Keratinocyte (primary cell): ENCODE results near the gene FCGR3B. TPM values are rescaled to one million over a fixed set of nuclear protein-coding genes. Genes with fewer than 3 reads are reported as not detected.

Experiments used
- DNase-seq: peaks from one replicate; pipeline ENCODE4 v3.0.0-alpha.2; 2011; ENCODE audit warnings: low read depth, missing footprints, low spot score
- FAIRE-seq: peaks from 2 replicates; lab custom pipeline; 2011; peaks lifted over from hg19 to GRCh38; lab: Jason Lieb, UNC
- H2AFZ ChIP-seq: 2 replicates; pipeline ENCODE4 v1.6.0; 2012; ENCODE audit warnings: low read length, control low read depth, inconsistent platforms; ENCODE audit not compliant: control insufficient read depth
- H3K27ac ChIP-seq: 2 replicates; pipeline ENCODE4 v1.5.1; 2011; ENCODE audit warnings: low read length; ENCODE audit not compliant: control insufficient read depth, insufficient read depth
- H3K27me3 ChIP-seq: 3 replicates; pipeline ENCODE4 v1.6.0; 2011; ENCODE audit warnings: low read length; ENCODE audit not compliant: control insufficient read depth, insufficient read depth; ENCODE audit errors: extremely low read depth
- H3K36me3 ChIP-seq, 2 experiments: 2 replicates in 1 of 2; 3 replicates in 1 of 2; pipeline ENCODE4 v1.5.1; 2011; ENCODE audit warnings: low read length in 2 of 2, mild to moderate bottlenecking in 1 of 2; ENCODE audit not compliant: control insufficient read depth in 2 of 2, insufficient read depth in 2 of 2; ENCODE audit errors: extremely low read depth in 1 of 2
- H3K4me1 ChIP-seq: 3 replicates; pipeline ENCODE4 v1.5.1; 2011; ENCODE audit warnings: low read length; ENCODE audit not compliant: control insufficient read depth, insufficient read depth; ENCODE audit errors: extremely low read depth
- H3K4me2 ChIP-seq: 3 replicates; pipeline ENCODE4 v1.6.0; 2011; ENCODE audit warnings: low read depth, low read length; ENCODE audit not compliant: control insufficient read depth, insufficient read depth; ENCODE audit errors: extremely low read depth
- H3K4me3 ChIP-seq, 3 experiments: fragments of 200-600 bp in 1 of 3; sonication (generic) in 1 of 3; 2 replicates in 2 of 3; 3 replicates in 1 of 3; pipeline ENCODE4 v1.5.1; 2011 to 2016; ENCODE audit warnings: low read length in 3 of 3, mild to moderate bottlenecking in 3 of 3, control low read depth in 2 of 3, inconsistent platforms in 1 of 3, low read depth in 1 of 3, mixed read lengths in 1 of 3, mixed run types in 1 of 3, moderate library complexity in 1 of 3; ENCODE audit not compliant: control insufficient read depth in 2 of 3, insufficient read depth in 2 of 3; ENCODE audit errors: extremely low read depth in 1 of 3
- H3K79me2 ChIP-seq: 2 replicates; pipeline ENCODE4 v1.6.0; 2012; ENCODE audit warnings: low read length; ENCODE audit not compliant: control insufficient read depth, insufficient read depth
- H3K9ac ChIP-seq: 3 replicates; pipeline ENCODE4 v1.6.0; 2011; ENCODE audit warnings: low read length; ENCODE audit not compliant: control insufficient read depth, insufficient read depth; ENCODE audit errors: extremely low read depth
- H3K9me1 ChIP-seq: 3 replicates; pipeline ENCODE4 v1.6.0; 2011; ENCODE audit warnings: low read length; ENCODE audit not compliant: control insufficient read depth, insufficient read depth; ENCODE audit errors: extremely low read depth
- H3K9me3 ChIP-seq: 2 replicates; pipeline ENCODE4 v1.5.1; 2012; ENCODE audit warnings: low read depth, low read length; ENCODE audit not compliant: control insufficient read depth
- H4K20me1 ChIP-seq: 3 replicates; pipeline ENCODE4 v1.6.0; 2011; ENCODE audit warnings: low read length; ENCODE audit not compliant: control insufficient read depth, insufficient read depth; ENCODE audit errors: extremely low read depth
- CTCF ChIP-seq, 3 experiments: IDR thresholded peaks in 1 of 3; conservative IDR thresholded peaks in 1 of 3; optimal IDR thresholded peaks in 1 of 3; 2 replicates in 2 of 3; 3 replicates in 1 of 3; pipeline versions ENCODE3 to v1.5.1; 2011; ENCODE audit warnings: low read length in 3 of 3, mild to moderate bottlenecking in 3 of 3, moderate library complexity in 2 of 3, control low read depth in 1 of 3, inconsistent platforms in 1 of 3; ENCODE audit not compliant: insufficient read depth in 2 of 3; ENCODE audit errors: extremely low read depth in 1 of 3
- EZH2 ChIP-seq: IDR thresholded peaks from one replicate; pipeline ENCODE4 v1.6.1; 2012; ENCODE audit warnings: inconsistent platforms, mild to moderate bottlenecking, low read length, moderate library complexity
- dilution Hi-C: fragments of 300-500 bp; cut with MboI; formaldehyde crosslinking; loops from one replicate; pipeline ENCODE4 v1.7.0; 2020; ENCODE audit warnings: low sequenced_read_pairs; ENCODE audit not compliant: extremely low pct_ligation_motif_present
- polyA minus RNA-seq, 3 experiments: library from RNA; depleted of rRNA, polyadenylated mRNA; stranded (reverse); fragments of >200 nt; gene quantifications; 1 replicate in 1 of 3; 2 replicates in 1 of 3; 3 replicates in 1 of 3; pipeline ENCODE4 v1.2.3, GENCODE V29; 2011
- polyA plus RNA-seq, 5 experiments: library from polyadenylated mRNA; depleted of rRNA in 3 of 5; stranded (reverse) in 3 of 5; stranded (forward) in 1 of 5; unstranded in 1 of 5; fragments of >200 nt; gene quantifications; 1 replicate in 1 of 5; 2 replicates in 3 of 5; 3 replicates in 1 of 5; pipeline versions ENCODE4 v1.2.1 to v1.2.3, GENCODE V29; 2011 to 2012; ENCODE audit warnings: missing spikeins in 2 of 5, low read depth in 1 of 5, low replicate concordance in 1 of 5

The FCGR3B gene
- not detected in 3 replicates for polyA plus RNA-seq
- not detected for polyA plus RNA-seq (2011; ENCODE audit: low read depth)
- not detected in 2 replicates for polyA plus RNA-seq (2011; cell fraction: cytosol; rRNA removed)
- polyA plus RNA-seq (2011; cell fraction: nucleus; rRNA removed): not detected in 2 replicates
- not detected in 2 replicates for polyA plus RNA-seq (2012; ENCODE audit: low replicate concordance)
- polyA minus RNA-seq: not detected in 3 replicates
- polyA minus RNA-seq (2011; cell fraction: cytosol; rRNA and poly(A)+ RNA removed): not detected
- not detected in 2 replicates for polyA minus RNA-seq (2011; cell fraction: nucleus; rRNA and poly(A)+ RNA removed)

DNA sequence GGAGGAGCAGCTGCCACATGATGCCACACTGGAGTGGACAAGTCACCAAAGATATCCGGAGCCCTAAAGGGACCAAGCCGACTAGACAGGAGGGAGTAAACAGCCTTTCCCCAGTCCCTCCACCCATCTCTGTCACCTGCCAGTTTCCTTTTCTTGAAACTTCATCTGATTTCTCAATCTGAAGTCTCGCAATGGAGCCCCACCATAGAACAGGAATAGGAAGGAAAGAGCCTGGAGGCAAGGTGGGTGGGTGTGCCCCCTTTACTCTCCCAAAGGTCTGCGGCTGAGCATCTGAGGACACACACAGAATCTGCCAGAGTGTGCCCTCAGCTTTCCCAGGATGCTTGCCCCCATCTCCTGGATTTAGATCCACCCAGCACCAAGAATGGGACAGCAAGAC is at the start of gene FCGR3B:
TSS of gene FCGR3B (minus strand) at position 101 of the 400 bp plus-strand sequence. CDS start at position 19, 82 bp downstream.
- no peak for DNase-seq
- TF ChIP-seq EZH2 (no peak), CTCF (optimal IDR thresholded peaks at IDR 0.05 in 1 of 3, IDR thresholded peaks at IDR 0.05 in 1 of 3, conservative IDR thresholded peaks at IDR 0.05 in 1 of 3; ENCODE audit: extremely low read depth in 1 of 3, insufficient read depth in 2 of 3, low read length in 3 of 3) (no peak)
- Histone ChIP-seq H2AFZ (no peak within 1 kb of the TSS), H3K27ac (no peak within 1 kb of the TSS), H3K9ac (no peak within 1 kb of the TSS), H3K9me1 (no peaks in the 10 kb centered on the region), H3K36me3 (no peaks in the 10 kb centered on the region), H3K9me3 (no peaks in the 10 kb centered on the region), H3K4me2 (no peak within 1 kb of the TSS), H4K20me1 (no peaks in the 10 kb centered on the region), H3K79me2 (no peaks in the 10 kb centered on the region), H3K4me3 (no peak within 1 kb of the TSS), H3K4me1 (no peaks in the 10 kb centered on the region), H3K27me3 (no peaks in the 10 kb centered on the region)
- no peak for FAIRE-seq
- dilution Hi-C loops: no loop called here

DNA sequence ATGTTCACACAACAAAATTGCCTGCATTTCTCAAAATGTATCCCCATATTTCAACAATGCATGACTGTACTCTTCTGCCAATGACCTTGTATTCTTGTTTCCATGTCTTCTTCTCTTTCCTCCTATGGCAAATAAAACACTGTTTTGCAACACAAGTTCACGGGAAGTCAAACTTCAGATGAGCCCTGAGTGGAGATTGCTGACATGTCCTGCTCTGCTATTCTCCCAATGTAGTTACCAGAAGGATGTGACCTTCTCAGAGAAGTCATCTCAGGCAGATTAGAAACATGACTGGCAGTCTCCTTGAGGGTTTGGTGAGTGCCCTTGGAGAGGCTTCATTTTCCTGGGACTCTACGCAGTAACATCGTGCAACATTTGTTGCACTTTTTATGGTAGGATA is 47.5 kb upstream of the FCGR3B start:
- H3K79me2 ChIP-seq: no peaks in the 10 kb centered on the region
- H3K9ac ChIP-seq: no peak overlapping the region
- TF ChIP-seq CTCF (optimal IDR thresholded peaks at IDR 0.05 in 1 of 3, IDR thresholded peaks at IDR 0.05 in 1 of 3, conservative IDR thresholded peaks at IDR 0.05 in 1 of 3; ENCODE audit: extremely low read depth in 1 of 3, insufficient read depth in 2 of 3, low read length in 3 of 3) (no peak), EZH2 (no peak)
- H3K4me1 ChIP-seq: no peaks in the 10 kb centered on the region
- H2AFZ ChIP-seq: no peak overlapping the region
- H3K36me3 ChIP-seq: no peaks in the 10 kb centered on the region
- no peak overlapping the region for H3K27ac ChIP-seq
- H3K27me3 ChIP-seq: no peaks in the 10 kb centered on the region
- dilution Hi-C loops: no loop called here
- FAIRE-seq (no peak), DNase-seq (no peak)
- H3K4me3 ChIP-seq: no peak overlapping the region
- no peaks in the 10 kb centered on the region for H3K9me1 ChIP-seq
- H3K9me3 ChIP-seq: no peaks in the 10 kb centered on the region
- no peaks in the 10 kb centered on the region for H4K20me1 ChIP-seq
- H3K4me2 ChIP-seq: no peak overlapping the region
